ENCODE data around the gene ARRB2.
A peak's percentile ranks its signal among the peaks of the same experiment; 100 is the strongest.
"Not testable (repeated sequence)": the region's sequence is repeated elsewhere in the genome, so short reads cannot be mapped to it uniquely, and the experiment has no call there.

ARRB2 gene

DNA sequence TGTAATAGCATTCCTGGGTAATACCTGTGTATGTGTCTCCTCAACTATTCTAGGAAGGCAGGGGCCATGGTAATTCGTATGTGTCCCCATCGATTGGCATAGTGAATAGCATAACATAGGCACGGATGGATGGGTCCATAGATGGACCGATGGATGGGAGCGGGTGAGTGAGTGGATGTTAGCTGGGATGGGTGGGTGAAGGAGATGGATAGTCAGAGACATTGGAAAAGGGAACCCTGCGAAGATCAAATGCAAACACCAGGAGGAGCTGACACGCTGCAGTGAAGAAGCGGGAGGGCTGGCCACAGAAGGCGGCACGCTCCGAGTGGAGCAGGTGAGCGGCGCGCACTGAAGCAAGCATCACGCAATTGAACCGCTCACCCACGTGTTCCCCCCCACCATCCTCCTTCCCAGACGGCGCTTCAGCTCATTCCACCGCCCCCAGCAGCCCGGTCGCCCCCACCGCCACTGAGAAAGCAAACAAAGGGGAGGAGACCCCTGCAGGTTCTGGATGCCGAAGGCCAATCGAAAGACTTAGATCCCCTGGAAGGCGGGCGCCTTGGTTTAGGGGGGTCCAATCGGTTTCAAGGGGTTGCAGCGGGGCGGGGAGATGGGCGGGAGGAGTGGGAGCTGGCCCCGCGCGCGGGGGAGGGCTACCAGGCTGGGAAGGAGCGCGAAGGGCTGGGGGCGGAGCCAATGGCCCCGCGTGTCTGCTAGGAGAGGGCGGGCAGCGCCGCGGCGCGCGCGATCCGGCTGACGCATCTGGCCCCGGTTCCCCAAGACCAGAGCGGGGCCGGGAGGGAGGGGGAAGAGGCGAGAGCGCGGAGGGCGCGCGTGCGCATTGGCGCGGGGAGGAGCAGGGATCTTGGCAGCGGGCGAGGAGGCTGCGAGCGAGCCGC, at the start of gene ARRB2:
TSS of gene ARRB2 (plus strand) at position 839 of the 899 bp plus-strand sequence. CDS start 90 bp downstream, outside the sequence.
- ATAC-seq, result peak; percentile 87

GRCh38 chr17:4663711-4664110, 46.7 kb upstream of the ARRB2 start:
- ATAC-seq (no peak), DNase-seq (no peak)

More for the DNA sequence above, at the start of gene ARRB2:
- DNase-seq, result peak; percentile 98

GRCh38 chr17:4664230-4664629, 46.2 kb upstream of the ARRB2 start:
- ATAC-seq (no peak), DNase-seq (no peak)

- ATAC-seq (no peak), DNase-seq (no peak)
Measured at GRCh38 chr17:4665027-4665426, 45.4 kb upstream of the ARRB2 start.

- no peak for ATAC-seq
- no peak for DNase-seq
Measured at GRCh38 chr17:4666296-4666695, 44.1 kb upstream of the ARRB2 start.

- DNase-seq (no peak), ATAC-seq (no peak)
Measured at GRCh38 chr17:4667166-4667565, 43.3 kb upstream of the ARRB2 start.

GRCh38 chr17:4672055-4672630, 38.3 kb upstream of the ARRB2 start:
- no peak for DNase-seq
- ATAC-seq, result no peak

- DNase-seq (no peak), ATAC-seq (no peak)
Measured at GRCh38 chr17:4672751-4673150, 37.7 kb upstream of the ARRB2 start.

GRCh38 chr17:4673169-4673568, 37.3 kb upstream of the ARRB2 start:
- ATAC-seq, result no peak
- no peak for DNase-seq

DNA sequence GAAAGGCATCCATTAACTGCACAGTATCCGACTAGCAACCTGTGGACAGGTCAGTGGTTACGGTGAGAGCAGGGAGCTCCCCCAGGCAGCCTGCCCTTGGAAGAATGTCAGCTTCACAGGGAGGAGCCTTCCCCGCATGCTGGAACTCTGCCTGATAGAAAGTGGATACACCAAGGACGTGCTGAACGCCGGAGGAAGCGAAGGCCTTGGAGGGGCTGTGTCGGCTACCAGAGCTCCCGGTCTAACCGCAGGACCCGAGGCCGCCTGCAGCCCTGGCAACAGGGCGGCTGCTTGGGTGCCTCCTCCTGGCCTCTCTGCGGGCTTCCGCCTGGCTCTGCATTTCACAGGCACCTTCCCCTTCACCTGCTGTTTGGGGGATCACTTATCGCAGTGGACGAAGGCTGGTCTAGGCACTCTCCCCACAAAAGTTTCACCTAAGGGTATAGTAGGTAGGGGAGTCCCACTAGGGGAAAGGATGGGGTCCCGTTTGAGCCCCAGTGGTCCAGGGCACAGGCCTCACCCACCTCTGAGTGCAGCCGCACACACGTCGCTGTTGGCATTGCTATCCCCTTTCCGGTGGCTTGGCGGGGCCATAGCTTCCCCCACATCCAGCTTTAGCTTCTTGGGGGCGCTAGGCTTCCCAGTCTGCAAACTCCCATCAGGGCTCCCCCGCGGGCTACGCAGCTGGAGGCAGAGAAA, 36.3 kb upstream of the ARRB2 start:
- ATAC-seq, result no peak
- no peak for DNase-seq

- DNase-seq (no peak), ATAC-seq (no peak)
Measured at GRCh38 chr17:4674685-4674998, 35.8 kb upstream of the ARRB2 start.

- no peak for ATAC-seq
- DNase-seq, result no peak
Measured at GRCh38 chr17:4675791-4676190, 34.6 kb upstream of the ARRB2 start.

GRCh38 chr17:4676791-4677190, 33.6 kb upstream of the ARRB2 start:
- DNase-seq (no peak), ATAC-seq (no peak)

DNA sequence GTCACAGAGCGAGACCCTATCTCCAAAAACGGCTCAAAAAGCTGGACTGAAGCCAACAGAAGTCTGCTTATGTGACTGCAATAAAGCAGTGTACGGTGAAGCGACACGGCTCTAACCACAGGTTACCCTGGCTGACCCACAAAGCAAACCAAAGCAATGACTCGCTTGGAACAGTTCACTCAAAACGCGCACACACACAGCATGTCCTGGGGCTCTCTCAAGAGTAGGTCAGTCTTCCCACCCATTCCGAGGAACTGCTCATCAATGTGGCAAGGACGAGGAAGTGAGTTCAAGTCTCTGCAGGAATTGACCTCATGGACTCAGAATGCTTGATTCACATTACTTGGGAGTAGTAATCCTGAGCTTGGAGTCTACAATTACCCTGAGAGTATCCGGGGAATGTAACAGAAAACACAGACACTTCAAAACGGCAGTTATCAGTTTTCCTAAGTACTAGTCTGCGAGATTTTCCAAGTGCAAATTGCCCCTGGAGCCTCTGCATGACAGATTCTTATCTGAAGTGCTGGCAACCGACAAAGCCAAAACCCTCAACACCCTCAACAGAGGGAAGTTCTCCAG, 31.9 kb upstream of the ARRB2 start:
- peak; percentile 90 for ATAC-seq

GRCh38 chr17:4679658-4680057, 30.8 kb upstream of the ARRB2 start:
- no peak for ATAC-seq
- no peak for DNase-seq

More for the DNA sequence above, 31.9 kb upstream of the ARRB2 start:
- peak; percentile 50 for DNase-seq

GRCh38 chr17:4683739-4684138, 26.7 kb upstream of the ARRB2 start:
- DNase-seq, ATAC-seq: not testable (repeated sequence)

GRCh38 chr17:4689872-4690271, 20.6 kb upstream of the ARRB2 start:
- ATAC-seq, DNase-seq: not testable (repeated sequence)

DNA sequence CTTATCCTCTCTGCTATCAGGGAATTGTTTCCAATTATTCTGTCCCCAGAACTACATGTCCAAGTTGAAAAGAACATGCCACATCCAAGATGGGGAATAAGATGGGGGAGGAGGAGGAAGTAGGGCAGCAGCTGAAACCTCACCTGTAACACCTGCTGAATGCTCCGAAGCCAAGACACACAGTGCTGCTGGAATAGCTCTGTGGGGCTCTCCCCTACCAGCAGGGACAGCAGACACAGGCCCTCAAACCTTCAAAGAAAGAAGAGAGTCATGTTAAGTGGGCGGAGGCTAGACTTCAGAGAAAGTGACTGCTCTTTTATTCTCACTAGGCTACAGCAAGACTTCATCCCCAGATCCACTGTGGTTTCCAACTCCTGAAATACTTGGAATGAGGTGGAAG, 19.7 kb upstream of the ARRB2 start:
- ATAC-seq (no peak), DNase-seq (no peak)

DNA sequence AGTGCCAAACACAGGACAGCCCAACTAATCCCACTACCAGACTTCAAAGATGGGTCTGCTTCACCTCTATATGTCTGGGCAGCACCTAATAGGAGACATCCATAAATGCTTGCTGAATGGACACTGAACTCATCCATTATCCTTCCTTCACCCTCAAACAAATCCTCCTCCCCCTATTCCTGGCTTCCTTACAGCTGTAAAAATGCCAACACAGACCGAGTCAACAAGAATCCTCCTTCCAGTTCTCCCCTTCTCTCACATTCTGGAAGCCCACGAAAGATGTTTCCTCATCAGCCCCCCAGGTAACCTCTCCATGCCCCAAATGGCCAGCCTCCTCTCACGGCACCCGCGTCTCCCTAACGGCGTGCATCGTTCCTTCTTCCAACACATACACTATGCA, 18.7 kb upstream of the ARRB2 start:
- ATAC-seq, result no peak
- no peak for DNase-seq

GRCh38 chr17:4693416-4693815, 17.0 kb upstream of the ARRB2 start:
- ATAC-seq (no peak), DNase-seq (no peak)

- no peak for DNase-seq
- ATAC-seq, result peak; percentile 83
Measured at GRCh38 chr17:4696437-4696805, 14.0 kb upstream of the ARRB2 start.

GRCh38 chr17:4699401-4700056, 10.9 kb upstream of the ARRB2 start:
- not testable (repeated sequence) for ATAC-seq

More at GRCh38 chr17:4699401-4700056, 10.9 kb upstream of the ARRB2 start:
- DNase-seq, result not testable (repeated sequence)

Measured in stimulated activated naive CD8-positive, alpha-beta T cell treated with anti-CD3 and anti-CD28 coated beads, Interleukin-15, Interleukin-2, amounts not matched to agents 100 U/mL and 50 U/mL, for 24 hours (primary cell).